A549 (cell line): ENCODE results near the gene POGLUT2.

ENCODE experiments used
- CBX2 ChIP-seq: fragments of 200-600 bp; sonication (generic); IDR thresholded peaks from 2 replicates; pipeline ENCODE4 v1.6.1; 2016; ENCODE audit warnings: low read depth, mild to moderate bottlenecking, borderline replicate concordance
- CHD2 ChIP-seq: fragments of 150-350 bp; IDR thresholded peaks from 2 replicates; pipeline ENCODE4 v1.6.1; 2014; ENCODE audit warnings: low read length; ENCODE audit not compliant: partially characterized antibody
- CTCF ChIP-seq: fragments of >200 bp; sonication (Bioruptor Twin); formaldehyde crosslinking; IDR thresholded peaks from 3 replicates; pipeline ENCODE4 v1.5.1; 2016
- EHF ChIP-seq: fragments of 250-450 bp; sonication (Bioruptor Pico); IDR thresholded peaks from 2 replicates; pipeline ENCODE4 v1.5.0; 2020; ENCODE audit warnings: mild to moderate bottlenecking
- ELK1 ChIP-seq: fragments of 150-350 bp; IDR thresholded peaks from 2 replicates; pipeline ENCODE4 v1.6.1; 2014; ENCODE audit warnings: low read depth, mild to moderate bottlenecking, low read length
- EP300 ChIP-seq, 2 experiments: fragments of >200 bp; sonication (Bioruptor Twin); formaldehyde crosslinking; IDR thresholded peaks; 2 replicates in 1 of 2; 3 replicates in 1 of 2; pipeline ENCODE4 v1.6.1; 2016 to 2017
- ESRRA ChIP-seq: fragments of 150-350 bp; IDR thresholded peaks from 2 replicates; pipeline ENCODE4 v1.6.1; 2014; ENCODE audit warnings: mild to moderate bottlenecking, low read length, borderline replicate concordance
- GATA3 ChIP-seq: IDR thresholded peaks from 2 replicates; pipeline ENCODE4 v1.6.1; 2012; ENCODE audit warnings: borderline replicate concordance
- JUN ChIP-seq, 2 experiments: fragments of >200 bp; sonication (Bioruptor Twin); formaldehyde crosslinking; IDR thresholded peaks; 2 replicates in 1 of 2; 3 replicates in 1 of 2; pipeline ENCODE4 v1.6.1; 2016 to 2017
- KDM1A ChIP-seq: fragments of 200-600 bp; sonication (generic); IDR thresholded peaks from 2 replicates; pipeline ENCODE4 v1.6.1; 2016; ENCODE audit warnings: low read depth, mild to moderate bottlenecking
- MAZ ChIP-seq: fragments of 150-350 bp; IDR thresholded peaks from 2 replicates; pipeline ENCODE4 v1.6.1; 2014; ENCODE audit warnings: antibody characterized with exemption, low read depth, low read length, borderline replicate concordance
- POLR2AphosphoS2 ChIP-seq: conservative IDR thresholded peaks from 2 replicates; pipeline ENCODE4 v1.6.1; 2012; ENCODE audit warnings: low read length, improper control_type of control experiment, inconsistent platforms
- SMC3 ChIP-seq: fragments of >200 bp; sonication (Bioruptor Twin); formaldehyde crosslinking; IDR thresholded peaks from 3 replicates; pipeline ENCODE4 v1.6.1; 2018; ENCODE audit warnings: inconsistent platforms

- TF ChIP-seq MAZ (no peak), ELK1 (no peak), CTCF (no peak), KDM1A (no peak), JUN (IDR thresholded peaks at IDR 0.05) (no peak), CBX2 (no peak), CHD2 (no peak), SMC3 (no peak), EP300 (IDR thresholded peaks at IDR 0.05) (no peak), ESRRA (no peak), GATA3 (no peak), EHF (no peak), POLR2AphosphoS2 (no peak)
Observed at GRCh38 chr13:102815788-102816187, 17.0 kb upstream of the POGLUT2 start.
